Neural cell (in vitro differentiated cells): ENCODE data around the gene C6orf132. TPM values are rescaled to one million over a fixed set of nuclear protein-coding genes. Genes with fewer than 3 reads are reported as not detected.

Experiments
- H2AFZ ChIP-seq: fragments of 200-600, 300-800 bp; sonication (generic), shearing (Covaris generic); 2 replicates; pipeline ENCODE4 v1.6.0; 2014; ENCODE audit warnings: low read depth, mild to moderate bottlenecking, antibody characterized with exemption, low read length, moderate library complexity
- H3F3A ChIP-seq: fragments of 200-600 bp; shearing (Covaris generic); 2 replicates; pipeline ENCODE4 v1.6.1; 2016; ENCODE audit warnings: mild to moderate bottlenecking, moderate library complexity, mixed read lengths, antibody characterized with exemption, low read length; ENCODE audit not compliant: insufficient read depth, poor library complexity, severe bottlenecking
- H3K27ac ChIP-seq: fragments of 200-600, 300-800 bp; sonication (generic), shearing (Covaris generic); 2 replicates; pipeline ENCODE4 v1.5.1; 2014; ENCODE audit warnings: mild to moderate bottlenecking, low read length, moderate library complexity
- H3K27me3 ChIP-seq: fragments of 300-800, 200-600 bp; sonication (generic), shearing (Covaris generic); 2 replicates; pipeline ENCODE4 v1.6.0; 2014; ENCODE audit warnings: mild to moderate bottlenecking, low read depth, low read length, moderate library complexity; ENCODE audit not compliant: insufficient read depth
- H3K36me3 ChIP-seq: fragments of 300-800, 200-600 bp; sonication (generic), shearing (Covaris generic); 2 replicates; pipeline ENCODE4 v1.5.1; 2014; ENCODE audit warnings: mild to moderate bottlenecking, antibody characterized with exemption, low read length, moderate library complexity; ENCODE audit not compliant: insufficient read depth
- H3K4me2 ChIP-seq: fragments of 300-800, 200-600 bp; sonication (generic), shearing (Covaris generic); 2 replicates; pipeline ENCODE4 v1.6.0; 2014; ENCODE audit warnings: mild to moderate bottlenecking, low read length
- H3K4me3 ChIP-seq: fragments of 300-800, 200-600 bp; sonication (generic), shearing (Covaris generic); 2 replicates; pipeline ENCODE4 v1.5.1; 2014; ENCODE audit warnings: mild to moderate bottlenecking, low read length, moderate library complexity
- H3K79me2 ChIP-seq: fragments of 200-600 bp; shearing (Covaris generic); replicated peaks from 2 replicates; pipeline ENCODE4 v1.6.0; 2014; ENCODE audit warnings: mild to moderate bottlenecking, low read length, moderate library complexity; ENCODE audit not compliant: insufficient read depth
- H3K9ac ChIP-seq: fragments of 300-800, 200-600 bp; sonication (generic), shearing (Covaris generic); 2 replicates; pipeline ENCODE4 v1.6.1; 2016; ENCODE audit warnings: mild to moderate bottlenecking, low read length, mixed read lengths
- H3K9me2 ChIP-seq: fragments of 200-600 bp; shearing (Covaris generic); 2 replicates; pipeline ENCODE4 v1.6.1; 2016; ENCODE audit warnings: mild to moderate bottlenecking, low read length, mixed read lengths; ENCODE audit not compliant: insufficient read depth
- H3K9me3 ChIP-seq: fragments of 200-600, 300-800 bp; sonication (generic), shearing (Covaris generic); 2 replicates; pipeline ENCODE4 v1.6.1; 2016; ENCODE audit warnings: mild to moderate bottlenecking, mixed run types, low read length, moderate library complexity, mixed read lengths
- H4K20me1 ChIP-seq: fragments of 200-600 bp; shearing (Covaris generic); 2 replicates; pipeline ENCODE4 v1.6.1; 2016; ENCODE audit warnings: mild to moderate bottlenecking, mixed run types; ENCODE audit not compliant: insufficient read depth
- EP300 ChIP-seq: fragments of 450-650 bp; conservative IDR thresholded peaks from 2 replicates; pipeline ENCODE4 v1.6.1; 2014; ENCODE audit warnings: antibody characterized with exemption, mild to moderate bottlenecking, moderate library complexity; ENCODE audit not compliant: poor library complexity, severe bottlenecking
- EZH2 ChIP-seq: fragments of 200-600, 300-800 bp; shearing (Covaris generic), sonication (generic); IDR thresholded peaks from 2 replicates; pipeline ENCODE4 v1.6.1; 2014; ENCODE audit warnings: antibody characterized with exemption, low read length, borderline replicate concordance, mild to moderate bottlenecking; ENCODE audit not compliant: insufficient read depth, poor library complexity, severe bottlenecking
- MXI1 ChIP-seq: fragments of 450-650 bp; conservative IDR thresholded peaks from 2 replicates; pipeline ENCODE4 v1.6.1; 2014; ENCODE audit warnings: antibody characterized with exemption, mild to moderate bottlenecking; ENCODE audit not compliant: poor library complexity, severe bottlenecking
- POLR2AphosphoS5 ChIP-seq: IDR thresholded peaks from 2 replicates; pipeline ENCODE4 v1.6.1; 2012
- RAD21 ChIP-seq: fragments of 450-650 bp; conservative IDR thresholded peaks from 2 replicates; pipeline ENCODE4 v1.6.1; 2014; ENCODE audit warnings: antibody characterized with exemption, mild to moderate bottlenecking, moderate library complexity
- SMC3 ChIP-seq: fragments of 450-650 bp; conservative IDR thresholded peaks from 2 replicates; pipeline ENCODE4 v1.6.1; 2014; ENCODE audit warnings: antibody characterized with exemption, mild to moderate bottlenecking, moderate library complexity; ENCODE audit not compliant: poor library complexity
- TAF1 ChIP-seq: IDR thresholded peaks from 2 replicates; pipeline ENCODE4 v1.6.1; 2012; ENCODE audit warnings: low read depth
- polyA plus RNA-seq: library from polyadenylated mRNA; depleted of rRNA; stranded (reverse); fragments of >200 nt; gene quantifications from 2 replicates; pipeline ENCODE4 v1.2.3, GENCODE V29; 2014
- TF ChIP-seq, protein P1 (sequence below): fragments of 450-650 bp; IDR thresholded peaks from 2 replicates; pipeline ENCODE4 v1.5.1; 2014; ENCODE audit warnings: antibody characterized with exemption, mild to moderate bottlenecking, moderate library complexity; ENCODE audit not compliant: poor library complexity, severe bottlenecking
- TF ChIP-seq, protein P2 (sequence below): IDR thresholded peaks from 2 replicates; pipeline ENCODE4 v1.6.1; 2012; ENCODE audit warnings: borderline replicate concordance

Gene C6orf132
- polyA plus RNA-seq, 1 donor from 2014 or later, result not detected

DNA sequence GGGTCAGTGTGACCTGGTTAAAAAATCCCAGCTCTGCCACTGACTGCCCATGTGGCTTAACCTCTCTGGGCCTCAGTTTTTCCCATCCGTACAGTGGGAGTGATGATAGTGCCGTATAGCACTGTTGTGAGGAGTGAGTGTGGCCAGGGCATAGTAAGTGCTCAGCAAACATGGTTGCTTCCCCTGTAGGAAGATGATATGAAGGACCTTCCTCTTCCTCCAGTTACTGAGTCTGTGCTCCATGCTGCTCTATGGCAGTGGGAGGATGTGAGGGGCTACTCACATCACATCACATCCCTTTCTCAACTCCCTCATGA lies 13.1 kb downstream of the C6orf132 start:
- no peak overlapping the region for H3K27ac ChIP-seq
- no peaks in the 10 kb centered on the region for H3K9me2 ChIP-seq

DNA sequence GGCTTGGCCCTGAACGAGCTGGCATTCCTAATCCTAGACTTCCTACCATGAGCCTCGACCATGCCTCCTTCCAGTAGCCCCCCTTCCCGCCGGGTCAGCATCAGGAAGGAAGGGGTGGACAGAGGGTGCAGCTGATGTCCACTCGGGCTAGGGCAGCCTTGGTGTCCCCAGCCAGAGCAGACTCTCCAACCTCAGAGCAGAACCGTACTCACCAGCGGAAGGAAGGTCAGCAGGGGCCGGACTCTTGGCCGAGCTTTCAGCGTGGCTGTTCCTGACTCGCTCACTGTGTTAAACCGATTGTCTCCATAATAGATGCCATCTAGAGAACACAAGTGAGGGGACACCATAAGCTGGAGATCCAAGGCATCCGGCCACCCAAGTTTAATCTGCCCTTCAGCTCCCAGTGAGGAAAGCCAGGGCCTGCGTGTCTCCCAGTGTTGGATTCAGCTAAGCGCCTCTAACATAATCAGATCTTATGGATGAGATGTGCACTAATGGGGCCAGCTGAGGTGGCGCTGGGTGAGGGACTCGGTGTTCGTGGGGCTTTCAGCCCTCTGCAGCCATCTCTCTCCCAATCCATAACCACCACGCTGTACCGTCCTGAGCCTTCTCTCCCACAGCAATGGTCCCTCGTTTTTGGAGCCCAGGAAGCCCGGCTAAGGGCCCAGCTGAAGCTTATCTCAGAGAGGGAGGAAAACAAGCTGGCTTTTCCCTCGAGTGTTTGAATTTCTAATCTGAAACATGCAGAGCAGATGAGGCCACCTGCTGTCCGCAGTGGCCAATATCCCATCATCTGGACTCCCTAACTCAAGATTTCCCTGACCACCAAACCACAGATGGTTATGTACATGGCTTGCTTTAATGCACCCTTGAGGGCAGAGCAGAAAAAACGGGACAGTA lies 13.7 kb downstream of the C6orf132 start:
- no peak overlapping the region for H3K4me2 ChIP-seq
- no peak overlapping the region for H3K27ac ChIP-seq

More for the DNA sequence above, 13.1 kb downstream of the C6orf132 start:
- TF ChIP-seq, protein P1, sequence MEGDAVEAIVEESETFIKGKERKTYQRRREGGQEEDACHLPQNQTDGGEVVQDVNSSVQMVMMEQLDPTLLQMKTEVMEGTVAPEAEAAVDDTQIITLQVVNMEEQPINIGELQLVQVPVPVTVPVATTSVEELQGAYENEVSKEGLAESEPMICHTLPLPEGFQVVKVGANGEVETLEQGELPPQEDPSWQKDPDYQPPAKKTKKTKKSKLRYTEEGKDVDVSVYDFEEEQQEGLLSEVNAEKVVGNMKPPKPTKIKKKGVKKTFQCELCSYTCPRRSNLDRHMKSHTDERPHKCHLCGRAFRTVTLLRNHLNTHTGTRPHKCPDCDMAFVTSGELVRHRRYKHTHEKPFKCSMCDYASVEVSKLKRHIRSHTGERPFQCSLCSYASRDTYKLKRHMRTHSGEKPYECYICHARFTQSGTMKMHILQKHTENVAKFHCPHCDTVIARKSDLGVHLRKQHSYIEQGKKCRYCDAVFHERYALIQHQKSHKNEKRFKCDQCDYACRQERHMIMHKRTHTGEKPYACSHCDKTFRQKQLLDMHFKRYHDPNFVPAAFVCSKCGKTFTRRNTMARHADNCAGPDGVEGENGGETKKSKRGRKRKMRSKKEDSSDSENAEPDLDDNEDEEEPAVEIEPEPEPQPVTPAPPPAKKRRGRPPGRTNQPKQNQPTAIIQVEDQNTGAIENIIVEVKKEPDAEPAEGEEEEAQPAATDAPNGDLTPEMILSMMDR, result no peak
- TF ChIP-seq EZH2, result no peak
- no peak for TF ChIP-seq TAF1
- no peak for TF ChIP-seq RAD21
- Histone ChIP-seq H3K4me3 (no peak overlapping the region), H4K20me1 (no peaks in the 10 kb centered on the region), H3K9me3 (no peaks in the 10 kb centered on the region), H3K9ac (no peak overlapping the region), H3K36me3 (no peaks in the 10 kb centered on the region), H3K4me2 (no peak overlapping the region), H3F3A (no peaks in the 10 kb centered on the region), H3K27me3 (no peaks in the 10 kb centered on the region), H3K79me2 (no peaks in the 10 kb centered on the region), H2AFZ (no peak overlapping the region)

More for the DNA sequence above, 13.7 kb downstream of the C6orf132 start:
- H3K9me3 ChIP-seq, result no peaks in the 10 kb centered on the region
- H3K9ac ChIP-seq, result no peak overlapping the region
- H3K36me3 ChIP-seq, result no peaks in the 10 kb centered on the region
- TF ChIP-seq POLR2AphosphoS5 (no peak), RAD21 (no peak), EP300 (no peak), MXI1 (no peak), SMC3 (no peak), TAF1 (no peak), EZH2 (no peak)
- TF ChIP-seq, protein P1, result no peak
- TF ChIP-seq, protein P2, sequence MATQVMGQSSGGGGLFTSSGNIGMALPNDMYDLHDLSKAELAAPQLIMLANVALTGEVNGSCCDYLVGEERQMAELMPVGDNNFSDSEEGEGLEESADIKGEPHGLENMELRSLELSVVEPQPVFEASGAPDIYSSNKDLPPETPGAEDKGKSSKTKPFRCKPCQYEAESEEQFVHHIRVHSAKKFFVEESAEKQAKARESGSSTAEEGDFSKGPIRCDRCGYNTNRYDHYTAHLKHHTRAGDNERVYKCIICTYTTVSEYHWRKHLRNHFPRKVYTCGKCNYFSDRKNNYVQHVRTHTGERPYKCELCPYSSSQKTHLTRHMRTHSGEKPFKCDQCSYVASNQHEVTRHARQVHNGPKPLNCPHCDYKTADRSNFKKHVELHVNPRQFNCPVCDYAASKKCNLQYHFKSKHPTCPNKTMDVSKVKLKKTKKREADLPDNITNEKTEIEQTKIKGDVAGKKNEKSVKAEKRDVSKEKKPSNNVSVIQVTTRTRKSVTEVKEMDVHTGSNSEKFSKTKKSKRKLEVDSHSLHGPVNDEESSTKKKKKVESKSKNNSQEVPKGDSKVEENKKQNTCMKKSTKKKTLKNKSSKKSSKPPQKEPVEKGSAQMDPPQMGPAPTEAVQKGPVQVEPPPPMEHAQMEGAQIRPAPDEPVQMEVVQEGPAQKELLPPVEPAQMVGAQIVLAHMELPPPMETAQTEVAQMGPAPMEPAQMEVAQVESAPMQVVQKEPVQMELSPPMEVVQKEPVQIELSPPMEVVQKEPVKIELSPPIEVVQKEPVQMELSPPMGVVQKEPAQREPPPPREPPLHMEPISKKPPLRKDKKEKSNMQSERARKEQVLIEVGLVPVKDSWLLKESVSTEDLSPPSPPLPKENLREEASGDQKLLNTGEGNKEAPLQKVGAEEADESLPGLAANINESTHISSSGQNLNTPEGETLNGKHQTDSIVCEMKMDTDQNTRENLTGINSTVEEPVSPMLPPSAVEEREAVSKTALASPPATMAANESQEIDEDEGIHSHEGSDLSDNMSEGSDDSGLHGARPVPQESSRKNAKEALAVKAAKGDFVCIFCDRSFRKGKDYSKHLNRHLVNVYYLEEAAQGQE, result no peak
- no peaks in the 10 kb centered on the region for H3F3A ChIP-seq
- no peaks in the 10 kb centered on the region for H4K20me1 ChIP-seq
- no peaks in the 10 kb centered on the region for H3K79me2 ChIP-seq
- H2AFZ ChIP-seq, result no peak overlapping the region
- H3K9me2 ChIP-seq, result no peaks in the 10 kb centered on the region
- no peak overlapping the region for H3K4me3 ChIP-seq
- H3K27me3 ChIP-seq, result no peaks in the 10 kb centered on the region
